ENCODE results near the gene UNCX. TPM values are rescaled to one million over a fixed set of nuclear protein-coding genes. Genes with fewer than 3 reads are reported as not detected.

Gene UNCX
- total and polyA plus RNA-seq, 12 donors: not detected

DNA sequence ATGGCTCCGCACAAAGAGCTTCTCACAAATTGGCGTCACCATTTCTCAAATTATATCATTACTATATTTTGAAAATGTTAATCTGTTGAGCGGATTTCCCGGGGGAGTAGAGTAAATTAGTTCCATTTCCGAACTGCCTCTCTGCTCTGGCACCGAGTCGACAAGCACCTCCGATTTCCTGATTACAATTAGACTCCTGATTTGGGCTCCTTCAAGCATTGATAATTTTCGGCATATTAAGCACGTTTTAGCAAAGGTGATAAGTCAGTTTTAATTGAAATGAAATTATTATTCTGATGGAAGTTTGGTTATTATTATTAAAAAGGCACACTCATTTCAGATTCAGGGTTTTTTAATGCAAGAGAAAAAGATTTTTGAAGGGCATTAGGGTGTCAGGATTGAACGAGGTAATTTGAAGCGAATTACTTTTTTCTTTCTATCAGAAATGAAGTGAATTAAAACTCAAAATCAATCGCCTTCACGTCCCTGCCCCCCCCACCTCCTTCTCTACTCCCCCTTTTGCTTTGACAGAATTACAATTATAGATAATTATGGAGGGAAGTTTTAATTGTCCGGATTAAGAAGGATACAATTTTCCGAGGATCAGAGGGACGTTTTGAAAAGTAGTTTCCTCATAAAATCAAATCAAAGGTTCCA is 4.0 kb upstream of the UNCX start:
- Histone ChIP-seq H3K27me3 (peaks cover 94% of the 10 kb centered on the region), H3K4me1 (replicated peaks in 1 of 2) (no peaks in the 10 kb centered on the region), H3K36me3 (replicated peaks in 1 of 2) (no peaks in the 10 kb centered on the region), H3K4me3 (no peak overlapping the region), H3K27ac (no peak overlapping the region), H3K9me3 (replicated peaks in 1 of 3) (no peaks in the 10 kb centered on the region)
- WGBS, 4 donors: 13 to 15% (median 14%) methylated on average over 17 of the region's 17 CpGs
- intact Hi-C loops (cut with DNase I): loop anchor here in 1 of 2 donors (5.0 kb wide), 1 partner anchor 244 kb away; no protein-coding TSS in a partner anchor
- no peak for DNase-seq
- TF ChIP-seq CTCF (IDR thresholded peaks at IDR 0.05) (no peak), POLR2A (IDR thresholded peaks at IDR 0.05) (no peak)

DNA sequence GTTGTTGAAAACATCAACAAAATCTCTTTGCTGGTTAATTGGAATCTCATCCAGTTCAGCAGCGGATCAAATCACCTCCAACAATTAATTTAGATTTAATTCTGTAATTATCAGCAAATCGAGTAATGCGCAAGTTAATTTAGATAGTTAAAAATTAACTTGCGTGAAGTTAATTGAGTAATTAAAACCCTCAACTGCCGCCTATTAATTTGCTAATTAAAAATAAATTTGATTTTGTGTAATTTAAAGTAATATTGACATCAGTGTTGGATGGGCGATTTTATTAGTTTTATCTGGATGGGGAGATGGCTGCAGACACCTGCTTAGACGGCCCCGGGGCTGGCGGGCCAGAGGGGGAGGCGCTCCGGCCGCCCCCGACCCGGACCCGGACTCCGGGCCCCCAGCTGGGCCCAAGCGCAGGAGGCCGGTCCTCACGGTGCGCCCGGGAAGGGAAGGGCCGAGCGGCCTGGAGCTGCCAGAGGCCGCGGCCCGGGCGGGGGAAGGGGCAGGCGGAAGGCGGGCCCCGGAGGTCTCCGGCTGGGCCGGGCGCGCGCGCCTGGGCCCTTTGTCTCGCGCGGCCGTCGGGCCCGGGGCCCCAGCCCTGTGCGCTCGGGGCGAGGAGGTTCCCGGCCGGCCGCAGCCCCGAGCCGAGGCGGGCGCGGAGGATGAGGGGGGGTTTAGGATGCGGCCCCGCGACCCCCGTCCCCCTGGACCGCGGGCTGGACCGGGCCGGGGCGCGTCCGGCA is 3.3 kb upstream of the UNCX start:
- Histone ChIP-seq H3K9me3 (replicated peaks in 1 of 3) (no peaks in the 10 kb centered on the region), H3K4me1 (replicated peaks in 1 of 2) (no peaks in the 10 kb centered on the region), H3K36me3 (replicated peaks in 1 of 2) (no peaks in the 10 kb centered on the region), H3K27me3 (peaks cover 94% of the 10 kb centered on the region), H3K4me3 (no peak overlapping the region), H3K27ac (no peak overlapping the region)
- no peak for TF ChIP-seq POLR2A (IDR thresholded peaks at IDR 0.05)
- TF ChIP-seq CTCF (IDR thresholded peaks at IDR 0.05): no peak
- WGBS, 4 donors: 6 to 17% (median 12%) methylated on average over 13 to 64 of the region's 64 CpGs
- DNase-seq: no peak
- intact Hi-C loops (cut with DNase I): loop anchor here in 1 of 2 donors (5.0 kb wide), 1 partner anchor 243 kb away; no protein-coding TSS in a partner anchor

DNA sequence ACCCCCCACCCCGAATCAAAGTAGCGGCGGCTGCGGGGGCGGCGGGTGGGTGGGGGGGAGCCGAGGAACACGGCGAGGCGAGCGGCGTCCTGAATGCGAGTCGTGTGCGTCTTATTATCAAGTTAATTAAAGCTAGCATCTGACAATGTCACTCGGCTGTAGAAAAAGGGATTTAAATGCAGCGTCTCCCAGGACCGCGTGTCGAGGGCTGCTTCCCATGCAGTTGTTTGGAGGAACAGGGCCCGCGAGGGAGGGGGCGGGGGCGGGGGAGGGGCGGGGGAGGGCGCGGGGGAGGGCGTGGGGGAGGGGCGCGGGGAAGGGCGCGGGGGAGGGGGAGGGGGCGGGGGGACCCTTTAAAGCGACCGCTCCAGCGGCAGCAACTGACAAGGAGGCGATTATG is 2.7 kb upstream of the UNCX start:
- DNase-seq: no peak
- no peaks in the 10 kb centered on the region for H3K36me3 ChIP-seq (replicated peaks in 1 of 2)
- 0 to 6% (median 4%) methylated on average over 5 to 27 of the region's 37 CpGs for WGBS, 4 donors
- no peak overlapping the region for H3K27ac ChIP-seq
- no peaks in the 10 kb centered on the region for H3K4me1 ChIP-seq (replicated peaks in 1 of 2)
- no peak for TF ChIP-seq POLR2A (IDR thresholded peaks at IDR 0.05)
- TF ChIP-seq CTCF (IDR thresholded peaks at IDR 0.05): no peak
- intact Hi-C loops (cut with DNase I): loop anchor here in 1 of 2 donors (5.0 kb wide), 1 partner anchor 242 kb away; no protein-coding TSS in a partner anchor
- H3K27me3 ChIP-seq: peaks cover 94% of the 10 kb centered on the region
- no peaks in the 10 kb centered on the region for H3K9me3 ChIP-seq (replicated peaks in 1 of 3)
- no peak overlapping the region for H3K4me3 ChIP-seq

DNA sequence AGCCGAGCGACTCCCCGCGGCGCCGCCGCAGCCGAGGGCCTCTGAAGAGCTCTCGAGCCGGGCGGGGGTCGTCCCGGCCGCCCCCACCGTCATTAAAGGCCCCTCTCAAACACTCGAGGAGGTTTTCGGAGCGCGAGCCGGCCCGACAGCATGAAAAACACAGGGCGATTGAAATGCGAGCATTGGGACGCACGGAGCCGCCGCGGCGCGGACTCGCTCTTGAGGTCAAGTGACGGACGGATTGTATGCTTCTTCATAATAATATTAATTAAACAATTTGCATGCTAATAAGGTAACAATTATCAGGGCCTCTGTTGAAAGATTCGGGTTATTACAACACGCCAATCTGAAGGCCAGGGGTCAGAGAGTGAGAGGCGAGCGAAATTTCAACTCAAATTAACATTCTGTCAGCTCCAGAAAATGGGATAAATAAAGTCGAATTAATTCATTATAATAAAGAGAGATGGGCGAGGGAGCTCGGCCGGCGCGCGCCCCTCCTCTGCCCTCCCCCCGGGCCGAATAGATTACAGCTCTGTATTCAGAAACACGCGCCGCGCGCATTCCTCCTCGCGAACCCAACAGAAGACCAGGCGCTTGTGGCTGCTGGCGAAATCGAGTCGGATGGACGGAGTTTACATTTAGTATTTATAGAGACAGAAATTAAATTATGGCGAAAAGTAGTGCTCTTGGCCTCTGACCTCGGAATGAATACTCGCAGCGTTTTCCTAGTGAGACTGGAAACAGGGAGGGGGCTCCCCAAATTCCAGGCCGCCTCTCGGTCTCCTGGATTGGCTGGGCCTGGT is 2.1 kb upstream of the UNCX start:
- DNase-seq: no peak
- Histone ChIP-seq H3K9me3 (replicated peaks in 1 of 3) (no peaks in the 10 kb centered on the region), H3K36me3 (replicated peaks in 1 of 2) (no peaks in the 10 kb centered on the region), H3K27ac (no peak overlapping the region), H3K27me3 (peaks cover 94% of the 10 kb centered on the region), H3K4me3 (no peak overlapping the region), H3K4me1 (replicated peaks in 1 of 2) (no peaks in the 10 kb centered on the region)
- intact Hi-C loops (cut with DNase I): no loop called here
- no peak for TF ChIP-seq CTCF (IDR thresholded peaks at IDR 0.05)
- no peak for TF ChIP-seq POLR2A (IDR thresholded peaks at IDR 0.05)
- WGBS, 4 donors: 11 to 16% (median 14%) methylated on average over 42 to 64 of the region's 64 CpGs

Data from adrenal gland (tissue), 12 donors.